HepG2 (cell line): ENCODE measurements around the gene FAT1. TPM values are rescaled to one million over a fixed set of nuclear protein-coding genes. Genes with fewer than 3 reads are reported as not detected.

ENCODE experiments used
- BRF2 ChIP-seq: sonication (generic); formaldehyde crosslinking; IDR thresholded peaks from 2 replicates; pipeline ENCODE4 v1.8.1; 2022; ENCODE audit warnings: mild to moderate bottlenecking, missing genetic modification reagents
- CC2D1A ChIP-seq: sonication (generic); formaldehyde crosslinking; IDR thresholded peaks from 2 replicates; pipeline ENCODE4 v1.8.1; 2023; ENCODE audit warnings: mild to moderate bottlenecking, missing genetic modification reagents
- CHCHD3 ChIP-seq: sonication (generic); formaldehyde crosslinking; IDR thresholded peaks from 2 replicates; pipeline ENCODE4 v1.8.0; 2022; ENCODE audit warnings: mild to moderate bottlenecking, missing genetic modification reagents, moderate library complexity
- DNMT1 ChIP-seq: sonication (generic); formaldehyde crosslinking; IDR thresholded peaks from 2 replicates; pipeline ENCODE4 v1.5.1; 2020; ENCODE audit warnings: mild to moderate bottlenecking, missing genetic modification reagents
- HIC2 ChIP-seq: sonication (generic); formaldehyde crosslinking; IDR thresholded peaks from 2 replicates; pipeline ENCODE4 v1.9.0; 2022; ENCODE audit warnings: low read depth, missing genetic modification reagents
- HOXA5 ChIP-seq: sonication (generic); formaldehyde crosslinking; IDR thresholded peaks from 2 replicates; pipeline ENCODE4 v1.4.0; 2020; ENCODE audit warnings: missing genetic modification reagents
- IKZF1 ChIP-seq: fragments of 450-650 bp; IDR thresholded peaks from 2 replicates; pipeline ENCODE4 v1.7.1; 2016
- KDM5A ChIP-seq: fragments of 200-600 bp; sonication (generic); IDR thresholded peaks from 2 replicates; pipeline ENCODE4 v1.7.0; 2018; ENCODE audit warnings: antibody characterized with exemption, mild to moderate bottlenecking, low read length, borderline replicate concordance
- MED13 ChIP-seq: sonication (generic); formaldehyde crosslinking; IDR thresholded peaks from 2 replicates; pipeline ENCODE4 v1.5.0; 2020; ENCODE audit warnings: missing genetic modification reagents
- MEIS2 ChIP-seq: sonication (generic); formaldehyde crosslinking; IDR thresholded peaks from 2 replicates; pipeline ENCODE4 v1.9.0; 2021; ENCODE audit warnings: mild to moderate bottlenecking, missing genetic modification reagents
- NR0B2 ChIP-seq: sonication (generic); formaldehyde crosslinking; IDR thresholded peaks from 2 replicates; pipeline ENCODE4 v1.4.0; 2020; ENCODE audit warnings: mild to moderate bottlenecking, missing genetic modification reagents
- PAX8 ChIP-seq: sonication (generic); formaldehyde crosslinking; IDR thresholded peaks from 2 replicates; pipeline ENCODE4 v1.8.0; 2022; ENCODE audit warnings: mild to moderate bottlenecking, missing genetic modification reagents, borderline replicate concordance
- PTBP1 ChIP-seq: fragments of 200-400 bp; formaldehyde crosslinking; IDR thresholded peaks from 2 replicates; pipeline ENCODE4 v1.6.1; 2018; ENCODE audit warnings: low read length, low read depth; ENCODE audit not compliant: poor library complexity, severe bottlenecking
- RBM22 ChIP-seq: fragments of 200-400 bp; formaldehyde crosslinking; optimal IDR thresholded peaks from 2 replicates; pipeline ENCODE3; 2017; ENCODE audit warnings: mild to moderate bottlenecking, low read length, moderate library complexity
- SPEN ChIP-seq: sonication (generic); formaldehyde crosslinking; IDR thresholded peaks from 2 replicates; pipeline ENCODE4 v1.5.1; 2020; ENCODE audit warnings: low read depth, mild to moderate bottlenecking, missing genetic modification reagents
- SRSF1 ChIP-seq: fragments of 200-400 bp; formaldehyde crosslinking; optimal IDR thresholded peaks from 2 replicates; pipeline ENCODE3; 2017; ENCODE audit warnings: mild to moderate bottlenecking, low read depth, low read length, moderate library complexity
- TAF1 ChIP-seq: sonication (generic); formaldehyde crosslinking; IDR thresholded peaks from 2 replicates; pipeline ENCODE4 v1.4.0; 2020; ENCODE audit warnings: missing genetic modification reagents
- TFDP1 ChIP-seq: IDR thresholded peaks from 2 replicates; pipeline ENCODE4 v1.6.1; 2016; ENCODE audit warnings: missing compliant biosample characterization, missing genetic modification reagents, borderline replicate concordance
- ZBTB1 ChIP-seq: sonication (generic); formaldehyde crosslinking; IDR thresholded peaks from 2 replicates; pipeline ENCODE4 v1.4.0; 2020; ENCODE audit warnings: missing genetic modification reagents, borderline replicate concordance
- ZC3H13 ChIP-seq: sonication (generic); formaldehyde crosslinking; IDR thresholded peaks from 2 replicates; pipeline ENCODE4 v1.8.1; 2023; ENCODE audit warnings: mild to moderate bottlenecking, missing genetic modification reagents, moderate library complexity
- ZFY ChIP-seq: sonication (generic); formaldehyde crosslinking; IDR thresholded peaks from 2 replicates; pipeline ENCODE4 v1.4.0; 2020; ENCODE audit warnings: missing genetic modification reagents
- ZMAT3 ChIP-seq: sonication (generic); formaldehyde crosslinking; conservative IDR thresholded peaks from 2 replicates; pipeline ENCODE4 v1.7.0; 2021; ENCODE audit warnings: missing genetic modification reagents
- ZNF703 ChIP-seq: sonication (generic); formaldehyde crosslinking; IDR thresholded peaks from 2 replicates; pipeline ENCODE4 v1.5.1; 2020; ENCODE audit warnings: missing genetic modification reagents, mild to moderate bottlenecking, moderate library complexity, borderline replicate concordance
- ZNF777 ChIP-seq: sonication (generic); formaldehyde crosslinking; IDR thresholded peaks from 2 replicates; pipeline ENCODE4 v1.4.0; 2020; ENCODE audit warnings: missing genetic modification reagents
- ZSCAN9 ChIP-seq: IDR thresholded peaks from 2 replicates; pipeline ENCODE4 v1.6.1; 2016; ENCODE audit warnings: borderline replicate concordance
- polyA plus RNA-seq, 8 experiments: library from polyadenylated mRNA; depleted of rRNA in 3 of 8; stranded (reverse) in 7 of 8; unstranded in 1 of 8; fragments of >200 nt; fragmentation: Illumina TruSeq in 4 of 8; extraction: Trizol in 4 of 8; gene quantifications; 2 replicates each; pipeline versions ENCODE4 v1.2.1 to v1.2.3, GENCODE V29; 2011 to 2016; ENCODE audit warnings: low read depth in 4 of 8, missing spikeins in 1 of 8, mixed read lengths in 1 of 8; ENCODE audit not compliant: insufficient read depth in 1 of 8
- total RNA-seq, 5 experiments: library from RNA; depleted of rRNA; stranded (reverse); fragments of >200 nt; fragmentation: Illumina TruSeq; extraction: Trizol; gene quantifications; 2 replicates each; pipeline ENCODE4 v1.2.3, GENCODE V29; 2016; ENCODE audit warnings: low read depth in 1 of 5

Gene FAT1
- total and polyA plus RNA-seq, 2 of the 13 experiments (the other 11 are each of a cell fraction or from before 2014, with no cell fraction given) = 185 to 216 TPM

- no peak for TF ChIP-seq ZBTB1 (CRISPR knock-in tag)
- no peak for TF ChIP-seq RBM22
- no peak; the same call in 1 of the 2 replicates for TF ChIP-seq ZMAT3 (CRISPR knock-in tag)
- 0 out of 2 replicates have a peak, but pooled peaks have one; percentile 2 for TF ChIP-seq HOXA5 (CRISPR knock-in tag)
- peak; percentile 46 for TF ChIP-seq PTBP1
- no peak for TF ChIP-seq TFDP1 (CRISPR knock-in tag)
- TF ChIP-seq ZFY (CRISPR knock-in tag) = 0 out of 2 replicates have a peak, but pooled peaks have one; percentile 26
- no peak; the same call in 1 of the 2 replicates for TF ChIP-seq ZNF777
- no peak for TF ChIP-seq CC2D1A (CRISPR knock-in tag)
- TF ChIP-seq NR0B2 = no peak
- TF ChIP-seq SPEN (CRISPR knock-in tag) = no peak
- no peak for TF ChIP-seq PAX8 (CRISPR knock-in tag)
- TF ChIP-seq MED13 = no peak
- no peak for TF ChIP-seq CHCHD3 (CRISPR knock-in tag)
- no peak for TF ChIP-seq IKZF1
- TF ChIP-seq ZNF703 (CRISPR knock-in tag) = no peak
- TF ChIP-seq SRSF1 = no peak
- TF ChIP-seq KDM5A = peak; percentile 29; the same call in 1 of the 2 replicates
- TF ChIP-seq HIC2 (CRISPR knock-in tag) = no peak
- no peak for TF ChIP-seq DNMT1 (CRISPR knock-in tag)
- TF ChIP-seq MEIS2 = no peak
- TF ChIP-seq ZC3H13 (CRISPR knock-in tag) = no peak
- no peak for TF ChIP-seq BRF2
- TF ChIP-seq TAF1 (CRISPR knock-in tag) = peak; percentile 21; the same call in 1 of the 2 replicates
- TF ChIP-seq ZSCAN9 (CRISPR knock-in tag) = no peak
Measured at GRCh38 chr4:186724058-186724863, 605 bp upstream of the FAT1 start (continued).
